A673 (cell line): ENCODE data around the gene EXOC4. TPM values are rescaled to one million over a fixed set of nuclear protein-coding genes. Genes with fewer than 3 reads are reported as not detected.

Experiments
- BruUV-seq: library from RNA; stranded (reverse); fragments of 400-500 nt; replicated peaks from 2 replicates; lab custom pipeline; 2021; lab: Mats Ljungman, UMichigan
- CTCF ChIA-PET: fragments of 300-600 bp; sonication (Branson Sonifier 250); formaldehyde crosslinking; loops from one replicate; lab custom pipeline; 2022; ENCODE audit warnings: antibody characterized with exemption; lab: Charles Lee
- POLR2A ChIA-PET: fragments of 300-600 bp; sonication (Branson Sonifier 250); formaldehyde crosslinking; loops from one replicate; lab custom pipeline; 2022; ENCODE audit warnings: antibody characterized with exemption; ENCODE audit not compliant: low non-redundant PET; lab: Charles Lee
- DNase-seq: peaks from one replicate; pipeline ENCODE4 v3.0.0-alpha.2; 2015; ENCODE audit warnings: low spot score
- H3K27ac ChIP-seq: fragments of 200-600 bp; sonication (generic); 2 replicates; pipeline ENCODE4 v1.5.1; 2016; ENCODE audit warnings: mixed run types, low read depth, mild to moderate bottlenecking, mixed read lengths, antibody characterized with exemption, low read length; ENCODE audit not compliant: poor library complexity, severe bottlenecking
- H3K27me3 ChIP-seq: fragments of 200-600 bp; sonication (generic); replicated peaks from 2 replicates; pipeline ENCODE4 v1.6.1; 2017; ENCODE audit warnings: mixed run types, low read depth, mild to moderate bottlenecking, mixed read lengths, antibody characterized with exemption, low read length; ENCODE audit not compliant: insufficient read depth, poor library complexity
- H3K36me3 ChIP-seq: fragments of 200-600 bp; sonication (generic); 2 replicates; pipeline ENCODE4 v1.6.1; 2016; ENCODE audit warnings: mixed run types, mild to moderate bottlenecking, mixed read lengths, antibody characterized with exemption, low read length; ENCODE audit not compliant: insufficient read depth, poor library complexity, severe bottlenecking
- H3K4me1 ChIP-seq: fragments of 200-600 bp; sonication (generic); 2 replicates; pipeline ENCODE4 v1.6.1; 2017; ENCODE audit warnings: mixed run types, mild to moderate bottlenecking, mixed read lengths, antibody characterized with exemption, low read length; ENCODE audit not compliant: insufficient read depth, poor library complexity, severe bottlenecking
- H3K4me3 ChIP-seq: fragments of 200-600 bp; sonication (generic); 2 replicates; pipeline ENCODE4 v1.5.1; 2016; ENCODE audit warnings: low read depth, mixed run types, mild to moderate bottlenecking, mixed read lengths, low read length; ENCODE audit not compliant: poor library complexity, severe bottlenecking
- H3K9me3 ChIP-seq: fragments of 200-600 bp; sonication (generic); 2 replicates; pipeline ENCODE4 v1.6.1; 2016; ENCODE audit warnings: mixed run types, low read depth, mild to moderate bottlenecking, mixed read lengths, antibody characterized with exemption, low read length; ENCODE audit not compliant: poor library complexity, severe bottlenecking
- EZH2 ChIP-seq: fragments of 200-600 bp; sonication (generic); IDR thresholded peaks from 2 replicates; pipeline ENCODE4 v1.6.1; 2017; ENCODE audit warnings: borderline replicate concordance, low read depth, mild to moderate bottlenecking, mixed read lengths, antibody characterized with exemption, low read length; ENCODE audit not compliant: poor library complexity, severe bottlenecking
- intact Hi-C: fragments of 100-400 bp; cut with micrococcal nuclease; formaldehyde crosslinking; loops from one replicate; pipeline ENCODE4 v1.10.0; 2022; ENCODE audit not compliant: unreplicated experiment
- total RNA-seq: library from RNA; stranded (reverse); gene quantifications from 2 replicates; pipeline ENCODE4 v1.2.3, GENCODE V29; 2021
- TF ChIP-seq, protein P1 (sequence below): fragments of 300-800, 200-600 bp; sonication (generic); conservative IDR thresholded peaks from 2 replicates; pipeline ENCODE4 v1.5.1; 2017; ENCODE audit warnings: low read depth, mild to moderate bottlenecking, antibody characterized with exemption, low read length, moderate library complexity, mixed read lengths

EXOC4 gene
- total RNA-seq, 1 experiment from 2014 or later: 66.1 TPM

DNA sequence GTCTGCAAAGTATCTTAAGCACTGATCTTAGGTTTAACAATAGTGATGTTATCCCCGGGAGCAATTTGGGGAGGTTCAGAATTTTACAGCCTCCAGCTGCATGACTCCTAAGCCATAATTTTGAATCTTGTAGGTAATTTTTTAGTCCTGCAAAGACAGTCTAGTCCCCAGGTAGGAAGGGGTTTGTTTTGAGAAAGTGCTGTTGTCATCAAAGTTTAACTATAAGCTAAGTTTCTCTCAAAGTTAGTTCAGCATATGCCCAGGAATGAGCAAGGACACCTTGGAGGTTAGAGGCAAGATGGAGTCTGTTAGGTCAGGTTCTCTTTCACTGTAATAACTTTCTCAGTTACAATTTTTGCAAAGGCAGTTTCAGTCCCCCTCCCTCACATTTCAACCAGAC is 795.3 kb downstream of the EXOC4 start:
- no peak for TF ChIP-seq EZH2
- TF ChIP-seq, protein P1, sequence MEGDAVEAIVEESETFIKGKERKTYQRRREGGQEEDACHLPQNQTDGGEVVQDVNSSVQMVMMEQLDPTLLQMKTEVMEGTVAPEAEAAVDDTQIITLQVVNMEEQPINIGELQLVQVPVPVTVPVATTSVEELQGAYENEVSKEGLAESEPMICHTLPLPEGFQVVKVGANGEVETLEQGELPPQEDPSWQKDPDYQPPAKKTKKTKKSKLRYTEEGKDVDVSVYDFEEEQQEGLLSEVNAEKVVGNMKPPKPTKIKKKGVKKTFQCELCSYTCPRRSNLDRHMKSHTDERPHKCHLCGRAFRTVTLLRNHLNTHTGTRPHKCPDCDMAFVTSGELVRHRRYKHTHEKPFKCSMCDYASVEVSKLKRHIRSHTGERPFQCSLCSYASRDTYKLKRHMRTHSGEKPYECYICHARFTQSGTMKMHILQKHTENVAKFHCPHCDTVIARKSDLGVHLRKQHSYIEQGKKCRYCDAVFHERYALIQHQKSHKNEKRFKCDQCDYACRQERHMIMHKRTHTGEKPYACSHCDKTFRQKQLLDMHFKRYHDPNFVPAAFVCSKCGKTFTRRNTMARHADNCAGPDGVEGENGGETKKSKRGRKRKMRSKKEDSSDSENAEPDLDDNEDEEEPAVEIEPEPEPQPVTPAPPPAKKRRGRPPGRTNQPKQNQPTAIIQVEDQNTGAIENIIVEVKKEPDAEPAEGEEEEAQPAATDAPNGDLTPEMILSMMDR: no peak
- H3K27me3 ChIP-seq: no peaks in the 10 kb centered on the region
- intact Hi-C loops: no loop called here
- no peak for DNase-seq
- H3K27ac ChIP-seq: no peak overlapping the region
- H3K4me3 ChIP-seq: no peak overlapping the region
- H3K36me3 ChIP-seq: no peaks in the 10 kb centered on the region
- ChIA-PET CTCF (no interaction called here), POLR2A (interaction anchor here (0.6 kb wide), 1 partner anchor 494 kb away, joined by 3 read pairs; no protein-coding TSS in a partner anchor)
- H3K9me3 ChIP-seq: no peaks in the 10 kb centered on the region
- BruUV-seq: no TSS peak
- no peaks in the 10 kb centered on the region for H3K4me1 ChIP-seq

- Histone ChIP-seq H3K9me3 (no peaks in the 10 kb centered on the region), H3K4me3 (no peak overlapping the region), H3K36me3 (no peaks in the 10 kb centered on the region), H3K27me3 (no peaks in the 10 kb centered on the region), H3K4me1 (no peaks in the 10 kb centered on the region), H3K27ac (no peak overlapping the region)
- TF ChIP-seq, protein P1: no peak
- no peak for TF ChIP-seq EZH2
- ChIA-PET POLR2A (no interaction called here), CTCF (no interaction called here)
- no peak for DNase-seq
- intact Hi-C loops: no loop called here
- BruUV-seq: no TSS peak
Observed at GRCh38 chr7:134051020-134051419, 798.1 kb downstream of the EXOC4 start.

DNA sequence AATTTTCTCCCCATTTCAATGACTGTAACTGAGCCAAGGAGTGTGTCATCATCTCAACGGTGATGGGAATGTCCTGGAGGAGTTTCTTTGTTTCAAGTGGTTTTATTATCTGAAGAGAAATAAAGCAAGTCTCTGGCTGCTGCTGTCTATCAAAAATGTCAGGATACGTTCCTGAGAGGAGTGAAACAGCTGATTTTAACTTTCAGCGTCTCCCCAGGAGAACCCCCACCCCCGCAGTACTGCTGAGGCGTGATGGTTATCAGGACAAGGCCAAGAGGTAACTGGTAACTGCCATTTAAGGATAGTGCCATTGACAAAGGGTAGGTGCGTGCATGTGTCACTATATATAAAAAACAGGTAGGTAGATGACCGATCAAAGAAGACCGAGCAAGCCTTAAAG is 803.9 kb downstream of the EXOC4 start:
- CTCF ChIA-PET: no interaction called here
- H3K27ac ChIP-seq: no peak overlapping the region
- H3K9me3 ChIP-seq: no peaks in the 10 kb centered on the region
- BruUV-seq: no TSS peak
- intact Hi-C loops: no loop called here
- TF ChIP-seq, protein P1: no peak
- TF ChIP-seq EZH2: no peak
- POLR2A ChIA-PET: no interaction called here
- no peak overlapping the region for H3K4me3 ChIP-seq
- no peaks in the 10 kb centered on the region for H3K36me3 ChIP-seq
- no peak for DNase-seq
- no peaks in the 10 kb centered on the region for H3K27me3 ChIP-seq
- H3K4me1 ChIP-seq: no peaks in the 10 kb centered on the region
